IMR-90 (cell line): Measurements from ENCODE around the gene IDH3G.
"Not testable (repeated sequence)": the region's sequence is repeated elsewhere in the genome, so short reads cannot be mapped to it uniquely, and the experiment has no call there.

ENCODE experiments used
- CEBPB ChIP-seq: IDR thresholded peaks from 2 replicates; pipeline ENCODE4 v1.6.1; 2012; ENCODE audit warnings: low read depth, low read length, improper control_type of control experiment
- FOS ChIP-seq: fragments of 150-350 bp; IDR thresholded peaks from 2 replicates; pipeline ENCODE4 v1.6.1; 2016; ENCODE audit warnings: low read depth, low read length
- MAFK ChIP-seq: IDR thresholded peaks from 2 replicates; pipeline ENCODE4 v1.6.1; 2012; ENCODE audit warnings: low read depth, low read length, improper control_type of control experiment
- MXI1 ChIP-seq: IDR thresholded peaks from 2 replicates; pipeline ENCODE4 v1.6.1; 2012; ENCODE audit warnings: low read depth, mild to moderate bottlenecking, low read length, moderate library complexity, borderline replicate concordance
- POLR2A ChIP-seq: IDR thresholded peaks from 2 replicates; pipeline ENCODE4 v1.6.1; 2012; ENCODE audit warnings: mild to moderate bottlenecking, low read depth, low read length
- RCOR1 ChIP-seq: IDR thresholded peaks from 2 replicates; pipeline ENCODE4 v1.6.1; 2012; ENCODE audit warnings: mild to moderate bottlenecking, low read length, improper control_type of control experiment; ENCODE audit not compliant: insufficient replicate concordance
- RFX5 ChIP-seq: IDR thresholded peaks from 2 replicates; pipeline ENCODE4 v1.8.0; 2012; ENCODE audit warnings: low read depth, mild to moderate bottlenecking, low read length, moderate library complexity
- SMC3 ChIP-seq: fragments of 150-350 bp; IDR thresholded peaks from 2 replicates; pipeline ENCODE4 v1.6.1; 2016; ENCODE audit warnings: low read depth, mild to moderate bottlenecking, antibody characterized with exemption, low read length, moderate library complexity
- TF ChIP-seq, protein P1 (sequence below): fragments of 150-350 bp; IDR thresholded peaks from 2 replicates; pipeline ENCODE4 v1.6.1; 2017; ENCODE audit warnings: mild to moderate bottlenecking, antibody characterized with exemption, low read length, low read depth
- TF ChIP-seq, protein P2 (sequence below): conservative IDR thresholded peaks from 2 replicates; pipeline ENCODE4 v1.5.1; 2012; ENCODE audit warnings: mild to moderate bottlenecking, low read depth, low read length, improper control_type of control experiment
- TF ChIP-seq, protein P3 (sequence below): fragments of 150-350 bp; IDR thresholded peaks from 2 replicates; pipeline ENCODE4 v1.6.1; 2016; ENCODE audit warnings: low read depth, mild to moderate bottlenecking, low read length, moderate library complexity, borderline replicate concordance

DNA sequence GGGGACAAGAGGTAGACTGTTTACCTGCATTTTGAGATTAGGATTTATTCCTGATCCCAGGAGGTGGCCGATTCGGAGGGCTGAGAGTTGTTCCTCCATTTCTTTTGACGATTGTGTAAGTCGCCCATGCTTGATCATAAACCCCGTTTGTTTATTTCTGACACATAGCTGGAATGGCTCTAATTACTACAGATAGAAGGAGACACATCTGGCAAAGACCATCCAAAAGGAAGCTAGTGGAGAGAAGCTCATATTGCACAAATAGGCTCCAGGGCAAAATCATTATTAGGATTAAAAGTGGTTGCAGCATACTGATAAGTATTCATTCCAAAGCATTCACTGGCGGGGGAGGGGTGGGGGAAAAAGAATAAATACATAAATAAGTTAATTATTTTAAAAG lies 47.2 kb downstream of the IDH3G start:
- TF ChIP-seq, protein P1, sequence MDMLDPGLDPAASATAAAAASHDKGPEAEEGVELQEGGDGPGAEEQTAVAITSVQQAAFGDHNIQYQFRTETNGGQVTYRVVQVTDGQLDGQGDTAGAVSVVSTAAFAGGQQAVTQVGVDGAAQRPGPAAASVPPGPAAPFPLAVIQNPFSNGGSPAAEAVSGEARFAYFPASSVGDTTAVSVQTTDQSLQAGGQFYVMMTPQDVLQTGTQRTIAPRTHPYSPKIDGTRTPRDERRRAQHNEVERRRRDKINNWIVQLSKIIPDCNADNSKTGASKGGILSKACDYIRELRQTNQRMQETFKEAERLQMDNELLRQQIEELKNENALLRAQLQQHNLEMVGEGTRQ: not testable (repeated sequence)
- not testable (repeated sequence) for TF ChIP-seq CEBPB, FOS, RCOR1, POLR2A, MAFK, SMC3, RFX5, MXI1
- TF ChIP-seq, protein P2, sequence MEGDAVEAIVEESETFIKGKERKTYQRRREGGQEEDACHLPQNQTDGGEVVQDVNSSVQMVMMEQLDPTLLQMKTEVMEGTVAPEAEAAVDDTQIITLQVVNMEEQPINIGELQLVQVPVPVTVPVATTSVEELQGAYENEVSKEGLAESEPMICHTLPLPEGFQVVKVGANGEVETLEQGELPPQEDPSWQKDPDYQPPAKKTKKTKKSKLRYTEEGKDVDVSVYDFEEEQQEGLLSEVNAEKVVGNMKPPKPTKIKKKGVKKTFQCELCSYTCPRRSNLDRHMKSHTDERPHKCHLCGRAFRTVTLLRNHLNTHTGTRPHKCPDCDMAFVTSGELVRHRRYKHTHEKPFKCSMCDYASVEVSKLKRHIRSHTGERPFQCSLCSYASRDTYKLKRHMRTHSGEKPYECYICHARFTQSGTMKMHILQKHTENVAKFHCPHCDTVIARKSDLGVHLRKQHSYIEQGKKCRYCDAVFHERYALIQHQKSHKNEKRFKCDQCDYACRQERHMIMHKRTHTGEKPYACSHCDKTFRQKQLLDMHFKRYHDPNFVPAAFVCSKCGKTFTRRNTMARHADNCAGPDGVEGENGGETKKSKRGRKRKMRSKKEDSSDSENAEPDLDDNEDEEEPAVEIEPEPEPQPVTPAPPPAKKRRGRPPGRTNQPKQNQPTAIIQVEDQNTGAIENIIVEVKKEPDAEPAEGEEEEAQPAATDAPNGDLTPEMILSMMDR: not testable (repeated sequence)
- TF ChIP-seq, protein P3, sequence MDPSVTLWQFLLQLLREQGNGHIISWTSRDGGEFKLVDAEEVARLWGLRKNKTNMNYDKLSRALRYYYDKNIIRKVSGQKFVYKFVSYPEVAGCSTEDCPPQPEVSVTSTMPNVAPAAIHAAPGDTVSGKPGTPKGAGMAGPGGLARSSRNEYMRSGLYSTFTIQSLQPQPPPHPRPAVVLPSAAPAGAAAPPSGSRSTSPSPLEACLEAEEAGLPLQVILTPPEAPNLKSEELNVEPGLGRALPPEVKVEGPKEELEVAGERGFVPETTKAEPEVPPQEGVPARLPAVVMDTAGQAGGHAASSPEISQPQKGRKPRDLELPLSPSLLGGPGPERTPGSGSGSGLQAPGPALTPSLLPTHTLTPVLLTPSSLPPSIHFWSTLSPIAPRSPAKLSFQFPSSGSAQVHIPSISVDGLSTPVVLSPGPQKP: not testable (repeated sequence)
